ENCODE results near the gene TNS1.

TNS1 gene

DNA sequence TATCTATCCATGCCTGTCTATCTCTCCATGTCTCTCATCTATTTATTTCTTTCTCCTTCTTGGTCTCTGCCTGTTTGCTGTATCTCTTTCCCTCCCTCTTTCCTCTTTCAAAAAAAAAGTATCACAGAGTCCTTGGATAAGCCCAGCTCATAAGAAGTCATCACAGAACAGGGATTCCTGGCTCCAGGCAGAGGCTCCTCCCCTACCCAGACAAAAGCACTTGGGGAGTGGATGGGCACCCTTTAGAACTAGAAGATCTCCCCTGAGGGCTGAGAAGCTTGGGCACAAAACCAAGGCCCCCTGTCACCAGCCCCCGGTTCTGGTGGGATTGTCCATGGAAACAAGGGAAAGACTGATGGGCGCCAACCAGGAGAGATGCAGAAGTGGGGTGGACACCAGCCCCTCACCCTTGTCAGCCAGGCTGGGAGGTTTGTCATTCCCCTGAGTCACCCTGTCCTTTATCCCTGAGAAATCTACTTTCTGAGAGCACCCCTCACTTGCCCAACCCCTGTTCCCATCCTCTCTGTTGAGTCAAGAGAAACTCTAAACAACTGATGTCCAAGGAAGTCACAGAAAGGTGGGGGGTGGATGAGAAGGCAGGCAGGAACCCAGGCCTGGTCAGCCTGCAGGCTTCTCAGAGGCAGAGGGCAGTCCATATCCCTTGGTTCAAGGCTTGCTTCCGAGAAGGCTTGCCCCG is 127.1 kb downstream of the TNS1 start:
- no peaks in the 10 kb centered on the region for H3K27me3 ChIP-seq (ENCODE audit: low read depth, low read length)
- peaks cover 40 to 65% of the 10 kb centered on the region in 2 donors for H3K36me3 ChIP-seq (ENCODE audit: control insufficient read depth in 1 of 2, insufficient read depth in 2 of 2, low read length in 2 of 2)
- H3K27ac ChIP-seq (ENCODE audit: low read length): peak overlapping the region; percentile 25
- no peak overlapping the region for H3K4me3 ChIP-seq (ENCODE audit: low read depth in 1 of 2, low read length in 2 of 2)
- no peaks in the 10 kb centered on the region for H3K9me3 ChIP-seq (ENCODE audit: control insufficient read depth in 1 of 2, low read length in 2 of 2)
- H3K4me1 ChIP-seq (ENCODE audit: control insufficient read depth in 1 of 2, insufficient read depth in 2 of 2, low read length in 2 of 2): peaks cover 0 to 57% of the 10 kb centered on the region in 2 donors

DNA sequence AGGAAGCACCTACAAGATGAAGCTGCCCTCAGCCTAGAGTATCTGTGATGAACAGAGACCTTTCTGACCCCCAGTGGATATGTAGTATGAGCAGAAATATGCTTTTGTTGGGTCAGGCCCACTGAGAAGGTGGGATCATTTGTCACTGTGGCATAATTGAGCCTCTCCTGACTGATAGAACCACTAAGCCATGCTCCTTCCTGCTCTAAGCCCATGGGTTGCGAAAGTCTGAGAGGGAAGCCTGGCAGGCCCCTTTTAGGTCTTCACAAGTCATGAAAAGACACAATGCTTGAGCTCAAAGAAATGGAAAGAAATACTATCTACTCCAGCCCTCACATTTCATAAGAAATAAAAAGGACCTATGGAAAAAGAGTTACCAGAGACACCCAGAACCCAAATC is 127.7 kb downstream of the TNS1 start:
- peak overlapping the region; percentile 25 for H3K27ac ChIP-seq (ENCODE audit: low read length)
- no peaks in the 10 kb centered on the region for H3K27me3 ChIP-seq (ENCODE audit: low read depth, low read length)
- no peak overlapping the region for H3K4me3 ChIP-seq (ENCODE audit: low read depth in 1 of 2, low read length in 2 of 2)
- H3K9me3 ChIP-seq (ENCODE audit: control insufficient read depth in 1 of 2, low read length in 2 of 2): no peaks in the 10 kb centered on the region
- peaks cover 38 to 65% of the 10 kb centered on the region in 2 donors for H3K36me3 ChIP-seq (ENCODE audit: control insufficient read depth in 1 of 2, insufficient read depth in 2 of 2, low read length in 2 of 2)
- peaks cover 0 to 57% of the 10 kb centered on the region in 2 donors for H3K4me1 ChIP-seq (ENCODE audit: control insufficient read depth in 1 of 2, insufficient read depth in 2 of 2, low read length in 2 of 2)

DNA sequence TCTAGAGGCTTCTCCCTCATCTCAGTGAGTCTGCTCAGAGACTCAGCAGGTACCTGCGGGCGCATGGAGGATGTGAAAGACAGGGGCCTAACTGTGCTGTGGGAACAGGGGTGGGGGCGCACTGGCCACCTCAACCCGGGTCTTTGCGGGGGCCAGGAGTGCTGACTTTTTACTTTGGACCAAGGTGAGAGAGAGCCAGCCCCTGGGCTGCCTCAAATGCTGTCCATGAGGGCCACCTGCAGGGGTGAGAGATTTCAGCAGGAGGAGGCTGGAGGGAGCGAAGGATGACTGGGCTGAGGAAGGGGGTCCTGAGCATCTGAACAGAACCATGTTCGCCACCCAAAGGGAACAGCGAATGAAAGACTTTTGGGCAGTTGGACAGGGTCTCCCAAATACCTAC is 129.4 kb downstream of the TNS1 start:
- no peaks in the 10 kb centered on the region for H3K27me3 ChIP-seq (ENCODE audit: low read depth, low read length)
- H3K4me1 ChIP-seq (ENCODE audit: control insufficient read depth in 1 of 2, insufficient read depth in 2 of 2, low read length in 2 of 2): peaks cover 0 to 51% of the 10 kb centered on the region in 2 donors
- no peak overlapping the region for H3K27ac ChIP-seq (ENCODE audit: low read length)
- H3K4me3 ChIP-seq (ENCODE audit: low read depth in 1 of 2, low read length in 2 of 2): no peak overlapping the region
- no peaks in the 10 kb centered on the region for H3K9me3 ChIP-seq (ENCODE audit: control insufficient read depth in 1 of 2, low read length in 2 of 2)
- peaks cover 30 to 56% of the 10 kb centered on the region in 2 donors for H3K36me3 ChIP-seq (ENCODE audit: control insufficient read depth in 1 of 2, insufficient read depth in 2 of 2, low read length in 2 of 2)

DNA sequence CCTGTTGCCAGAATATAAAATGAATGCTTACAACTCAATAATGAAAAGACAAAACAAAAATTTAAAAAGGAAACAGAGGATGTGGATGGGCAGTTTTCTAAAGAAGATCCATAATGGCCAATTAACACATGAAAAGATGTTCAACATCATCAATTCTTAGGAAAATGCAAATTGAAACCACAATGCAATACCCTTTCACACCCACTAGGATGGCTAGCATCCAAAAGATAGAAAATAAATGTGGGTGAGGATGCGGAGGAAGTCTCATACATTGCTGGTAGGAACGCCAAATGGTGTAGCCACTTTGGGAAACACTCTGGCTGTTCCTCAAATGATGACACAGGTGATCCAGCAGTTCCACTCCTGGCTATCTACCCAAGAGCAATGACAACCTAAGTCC is 130.5 kb downstream of the TNS1 start:
- Histone ChIP-seq H3K27ac (ENCODE audit: low read length) (no peak overlapping the region), H3K4me1 (ENCODE audit: control insufficient read depth in 1 of 2, insufficient read depth in 2 of 2, low read length in 2 of 2) (peaks cover 0 to 48% of the 10 kb centered on the region in 2 donors), H3K27me3 (ENCODE audit: low read depth, low read length) (no peaks in the 10 kb centered on the region), H3K9me3 (ENCODE audit: control insufficient read depth in 1 of 2, low read length in 2 of 2) (no peaks in the 10 kb centered on the region), H3K36me3 (ENCODE audit: control insufficient read depth in 1 of 2, insufficient read depth in 2 of 2, low read length in 2 of 2) (peaks cover 22 to 63% of the 10 kb centered on the region in 2 donors), H3K4me3 (ENCODE audit: low read depth in 1 of 2, low read length in 2 of 2) (no peak overlapping the region)

DNA sequence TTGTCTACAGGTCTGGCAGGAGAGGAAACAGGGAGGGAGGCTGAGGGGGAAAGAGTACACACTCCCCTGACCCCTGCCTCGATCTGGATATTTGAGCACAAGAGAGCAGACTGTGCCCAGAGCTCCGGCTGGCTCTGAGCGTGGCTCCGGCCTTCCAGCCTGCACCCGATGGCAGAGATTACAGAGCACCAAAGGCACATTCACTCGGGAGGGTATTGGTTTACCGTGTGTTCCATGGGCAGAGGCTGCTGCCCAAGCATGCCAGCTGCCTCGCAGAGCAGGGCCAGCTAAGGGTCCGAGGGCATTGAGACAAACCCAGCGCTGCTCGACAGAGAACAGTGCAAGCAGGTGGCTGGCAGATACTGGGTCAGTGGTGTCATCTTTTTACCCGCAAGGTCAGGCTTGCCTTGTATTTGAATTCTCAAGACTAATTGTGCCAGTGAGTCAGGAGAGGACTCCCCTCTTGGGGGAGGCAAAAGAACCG is 132.2 kb downstream of the TNS1 start:
- H3K27ac ChIP-seq (ENCODE audit: low read length): no peak overlapping the region
- H3K36me3 ChIP-seq (ENCODE audit: control insufficient read depth in 1 of 2, insufficient read depth in 2 of 2, low read length in 2 of 2): peaks cover 26 to 74% of the 10 kb centered on the region in 2 donors
- H3K27me3 ChIP-seq (ENCODE audit: low read depth, low read length): no peaks in the 10 kb centered on the region
- H3K4me3 ChIP-seq (ENCODE audit: low read depth in 1 of 2, low read length in 2 of 2): no peak overlapping the region
- H3K4me1 ChIP-seq (ENCODE audit: control insufficient read depth in 1 of 2, insufficient read depth in 2 of 2, low read length in 2 of 2): peaks cover 0 to 40% of the 10 kb centered on the region in 2 donors
- H3K9me3 ChIP-seq (ENCODE audit: control insufficient read depth in 1 of 2, low read length in 2 of 2): no peaks in the 10 kb centered on the region

DNA sequence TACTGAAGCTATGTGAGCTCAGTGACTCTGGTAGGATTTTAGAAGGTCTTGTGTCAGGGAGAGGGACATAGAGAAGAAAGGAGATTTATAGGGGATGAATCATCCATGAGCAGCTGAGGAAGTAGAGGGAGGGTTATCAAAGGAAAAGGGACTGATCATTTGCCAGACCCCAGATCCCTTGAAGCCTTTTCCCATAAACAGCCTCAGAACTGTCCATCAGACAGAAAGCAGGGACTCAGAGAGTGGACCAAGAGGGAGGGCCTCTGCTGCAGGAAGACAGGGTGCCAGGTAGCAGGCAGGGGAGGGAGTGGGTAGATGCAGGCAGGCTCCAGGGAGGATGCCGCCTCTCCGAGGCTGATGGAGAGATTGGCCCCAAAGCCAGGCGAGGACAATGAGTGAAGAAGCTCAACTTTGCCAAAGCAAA is 133.9 kb downstream of the TNS1 start:
- peak overlapping the region; percentile 30 for H3K27ac ChIP-seq (ENCODE audit: low read length)
- no peak overlapping the region for H3K4me3 ChIP-seq (ENCODE audit: low read depth in 1 of 2, low read length in 2 of 2)
- H3K4me1 ChIP-seq (ENCODE audit: control insufficient read depth in 1 of 2, insufficient read depth in 2 of 2, low read length in 2 of 2): peaks cover 0 to 39% of the 10 kb centered on the region in 2 donors
- H3K9me3 ChIP-seq (ENCODE audit: control insufficient read depth in 1 of 2, low read length in 2 of 2): no peaks in the 10 kb centered on the region
- no peaks in the 10 kb centered on the region for H3K27me3 ChIP-seq (ENCODE audit: low read depth, low read length)
- H3K36me3 ChIP-seq (ENCODE audit: control insufficient read depth in 1 of 2, insufficient read depth in 2 of 2, low read length in 2 of 2): peaks cover 32 to 77% of the 10 kb centered on the region in 2 donors

DNA sequence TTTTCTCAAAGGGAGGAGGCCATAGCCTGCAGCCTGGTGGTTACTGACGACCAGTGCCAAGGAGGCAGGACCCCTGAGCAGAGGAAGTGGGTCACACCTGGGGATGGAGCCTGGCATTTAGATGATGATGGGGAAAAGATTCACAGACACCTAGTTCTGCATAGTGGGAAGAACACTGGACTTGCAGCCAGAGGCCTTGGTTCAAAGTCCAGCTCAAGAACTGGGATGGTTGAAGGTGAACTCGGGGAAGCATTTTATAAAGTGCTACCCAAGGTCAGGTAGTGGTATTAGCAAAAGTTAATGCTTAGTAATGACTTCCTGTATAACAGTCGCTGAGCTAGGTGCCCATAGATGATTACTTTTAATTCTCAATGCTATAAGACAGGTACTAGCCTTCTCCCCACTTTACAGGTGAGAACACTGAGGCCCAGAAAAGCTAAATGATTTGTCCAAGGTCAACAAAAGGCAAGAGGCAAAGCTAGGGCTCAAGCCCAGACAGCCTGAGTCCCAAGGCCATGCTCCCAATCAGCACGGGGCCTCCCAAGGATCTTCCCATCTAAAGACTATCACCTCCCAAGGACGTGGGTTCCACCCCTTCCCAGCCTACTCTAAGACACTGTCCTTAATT is 134.4 kb downstream of the TNS1 start:
- H3K4me3 ChIP-seq (ENCODE audit: low read depth in 1 of 2, low read length in 2 of 2): no peak overlapping the region
- H3K4me1 ChIP-seq (ENCODE audit: control insufficient read depth in 1 of 2, insufficient read depth in 2 of 2, low read length in 2 of 2): peaks cover 0 to 39% of the 10 kb centered on the region in 2 donors
- no peaks in the 10 kb centered on the region for H3K9me3 ChIP-seq (ENCODE audit: control insufficient read depth in 1 of 2, low read length in 2 of 2)
- peaks cover 34 to 80% of the 10 kb centered on the region in 2 donors for H3K36me3 ChIP-seq (ENCODE audit: control insufficient read depth in 1 of 2, insufficient read depth in 2 of 2, low read length in 2 of 2)
- no peaks in the 10 kb centered on the region for H3K27me3 ChIP-seq (ENCODE audit: low read depth, low read length)
- H3K27ac ChIP-seq (ENCODE audit: low read length): peak overlapping the region; percentile 30

DNA sequence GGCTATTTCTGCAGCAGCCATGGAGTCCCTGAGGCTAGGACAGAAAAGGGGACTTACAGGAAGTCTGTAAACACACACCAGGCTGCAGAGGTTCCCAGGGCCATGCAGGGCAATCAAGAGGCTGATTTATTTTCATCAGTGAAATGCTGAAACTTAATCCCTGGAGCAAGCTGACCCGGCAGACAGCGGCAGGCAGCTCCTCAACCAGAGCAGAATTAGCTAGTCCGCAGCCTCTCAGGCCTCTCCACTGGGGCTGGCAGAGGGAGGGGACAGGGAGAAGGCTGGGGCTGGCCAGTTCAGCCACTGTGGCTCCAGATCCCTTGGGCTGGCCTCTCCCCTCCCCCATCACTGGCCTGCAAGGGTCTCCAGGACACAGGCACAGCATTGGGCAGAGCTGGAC is 136.3 kb downstream of the TNS1 start:
- no peaks in the 10 kb centered on the region for H3K27me3 ChIP-seq (ENCODE audit: low read depth, low read length)
- H3K4me1 ChIP-seq (ENCODE audit: control insufficient read depth in 1 of 2, insufficient read depth in 2 of 2, low read length in 2 of 2): peaks cover 0 to 38% of the 10 kb centered on the region in 2 donors
- no peak overlapping the region for H3K4me3 ChIP-seq (ENCODE audit: low read depth in 1 of 2, low read length in 2 of 2)
- no peaks in the 10 kb centered on the region for H3K9me3 ChIP-seq (ENCODE audit: control insufficient read depth in 1 of 2, low read length in 2 of 2)
- peaks cover 27 to 71% of the 10 kb centered on the region in 2 donors for H3K36me3 ChIP-seq (ENCODE audit: control insufficient read depth in 1 of 2, insufficient read depth in 2 of 2, low read length in 2 of 2)
- no peak overlapping the region for H3K27ac ChIP-seq (ENCODE audit: low read length)

DNA sequence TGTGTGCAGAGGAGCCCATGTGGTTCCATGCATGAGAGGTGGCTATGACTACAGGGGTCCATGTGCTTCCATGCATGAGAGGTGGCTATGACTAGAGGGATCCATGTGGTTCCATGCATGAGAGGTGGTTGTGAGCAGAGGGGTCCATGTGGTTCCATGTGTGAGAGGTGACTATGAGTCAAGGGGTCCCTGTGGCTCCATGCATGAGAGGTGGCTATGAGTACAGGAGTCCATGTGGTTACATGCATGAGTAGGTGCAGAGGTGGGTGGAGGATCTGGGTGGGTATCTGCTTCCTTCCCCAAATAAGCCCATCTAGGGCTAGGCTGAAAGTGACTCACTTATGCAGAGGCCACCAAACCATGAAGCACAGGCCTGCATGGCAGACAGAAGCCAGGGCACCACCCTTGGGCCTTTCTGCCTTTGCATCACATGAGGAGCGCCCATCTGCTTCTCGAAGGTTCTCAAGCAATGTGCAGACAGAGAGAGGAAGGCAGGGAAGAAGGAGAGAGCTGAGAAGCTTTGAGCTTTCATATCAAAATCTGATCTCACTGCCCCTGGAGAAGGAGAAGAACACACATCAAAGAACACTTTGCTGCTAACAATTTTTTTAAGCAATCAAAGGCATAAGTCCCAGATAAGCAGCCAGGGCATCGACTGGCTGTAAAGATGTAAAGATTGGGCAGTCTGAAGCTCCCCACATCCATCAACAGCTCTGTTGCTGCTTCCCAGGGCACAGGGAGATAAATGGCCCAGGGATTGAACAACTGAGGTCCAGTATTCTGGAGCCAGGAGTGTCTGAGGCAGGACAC is 137.6 kb downstream of the TNS1 start:
- Histone ChIP-seq H3K4me1 (ENCODE audit: control insufficient read depth in 1 of 2, insufficient read depth in 2 of 2, low read length in 2 of 2) (peaks cover 0 to 45% of the 10 kb centered on the region in 2 donors), H3K4me3 (ENCODE audit: low read depth in 1 of 2, low read length in 2 of 2) (no peak overlapping the region), H3K36me3 (ENCODE audit: control insufficient read depth in 1 of 2, insufficient read depth in 2 of 2, low read length in 2 of 2) (peaks cover 29 to 60% of the 10 kb centered on the region in 2 donors), H3K27me3 (ENCODE audit: low read depth, low read length) (no peaks in the 10 kb centered on the region), H3K27ac (ENCODE audit: low read length) (no peak overlapping the region), H3K9me3 (ENCODE audit: control insufficient read depth in 1 of 2, low read length in 2 of 2) (no peaks in the 10 kb centered on the region)

DNA sequence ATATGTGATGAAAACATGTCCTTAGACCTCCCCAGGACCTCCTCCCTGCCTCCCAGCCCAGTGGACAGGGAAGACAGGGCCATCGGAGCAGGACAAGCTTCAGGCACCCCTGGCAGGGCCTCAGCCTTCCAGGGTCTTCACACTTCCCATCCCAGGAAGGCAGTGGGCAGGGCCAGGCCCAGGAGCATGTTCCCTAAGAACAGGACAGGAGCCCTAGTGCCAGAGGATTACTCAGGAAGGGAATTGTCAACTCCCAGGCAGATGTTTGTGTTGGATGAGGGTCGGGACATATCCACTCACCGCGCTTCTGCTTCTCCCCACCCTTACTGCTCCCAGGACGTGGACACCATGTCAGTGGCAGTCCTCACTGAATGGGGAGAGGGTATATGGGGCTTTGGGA is 138.9 kb downstream of the TNS1 start:
- H3K4me1 ChIP-seq (ENCODE audit: control insufficient read depth in 1 of 2, insufficient read depth in 2 of 2, low read length in 2 of 2): peaks cover 0 to 46% of the 10 kb centered on the region in 2 donors
- H3K9me3 ChIP-seq (ENCODE audit: control insufficient read depth in 1 of 2, low read length in 2 of 2): no peaks in the 10 kb centered on the region
- no peak overlapping the region for H3K27ac ChIP-seq (ENCODE audit: low read length)
- no peaks in the 10 kb centered on the region for H3K27me3 ChIP-seq (ENCODE audit: low read depth, low read length)
- H3K36me3 ChIP-seq (ENCODE audit: control insufficient read depth in 1 of 2, insufficient read depth in 2 of 2, low read length in 2 of 2): peaks cover 29 to 57% of the 10 kb centered on the region in 2 donors
- H3K4me3 ChIP-seq (ENCODE audit: low read depth in 1 of 2, low read length in 2 of 2): no peak overlapping the region

DNA sequence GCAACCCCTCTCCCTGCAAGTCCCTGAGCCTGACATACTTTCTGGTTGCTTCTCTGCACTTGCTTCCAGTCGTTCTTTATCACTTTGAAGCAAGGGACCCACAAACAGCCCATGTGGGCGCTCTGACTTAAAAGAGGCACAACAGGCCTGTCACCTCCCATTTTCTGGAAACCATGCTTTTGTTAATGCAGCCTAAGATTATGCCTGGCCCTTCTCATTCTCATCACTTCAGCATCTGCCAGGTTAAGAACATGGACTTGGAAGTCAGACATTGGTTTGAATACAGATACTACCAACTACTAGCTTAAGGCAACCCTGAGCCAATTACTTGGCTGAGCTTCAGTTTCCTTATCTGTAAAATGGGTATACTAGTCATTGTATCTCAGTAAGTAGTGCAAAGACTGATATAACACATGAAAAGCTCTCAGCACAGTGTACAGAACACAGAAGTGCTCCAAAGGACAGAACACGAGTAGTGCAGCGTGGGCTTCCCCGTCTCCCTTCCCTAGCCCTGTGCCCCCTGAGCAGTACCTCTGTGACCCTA is 141.4 kb downstream of the TNS1 start:
- no peak overlapping the region for H3K27ac ChIP-seq (ENCODE audit: low read length)
- H3K4me3 ChIP-seq (ENCODE audit: low read depth in 1 of 2, low read length in 2 of 2): no peak overlapping the region
- no peaks in the 10 kb centered on the region for H3K27me3 ChIP-seq (ENCODE audit: low read depth, low read length)
- peaks cover 26 to 41% of the 10 kb centered on the region in 2 donors for H3K36me3 ChIP-seq (ENCODE audit: control insufficient read depth in 1 of 2, insufficient read depth in 2 of 2, low read length in 2 of 2)
- H3K9me3 ChIP-seq (ENCODE audit: control insufficient read depth in 1 of 2, low read length in 2 of 2): no peaks in the 10 kb centered on the region
- H3K4me1 ChIP-seq (ENCODE audit: control insufficient read depth in 1 of 2, insufficient read depth in 2 of 2, low read length in 2 of 2): peaks cover 0 to 62% of the 10 kb centered on the region in 2 donors

Data from muscle layer of duodenum (tissue), 2 donors.